ENCODE data around the gene ASS1.

DNA sequence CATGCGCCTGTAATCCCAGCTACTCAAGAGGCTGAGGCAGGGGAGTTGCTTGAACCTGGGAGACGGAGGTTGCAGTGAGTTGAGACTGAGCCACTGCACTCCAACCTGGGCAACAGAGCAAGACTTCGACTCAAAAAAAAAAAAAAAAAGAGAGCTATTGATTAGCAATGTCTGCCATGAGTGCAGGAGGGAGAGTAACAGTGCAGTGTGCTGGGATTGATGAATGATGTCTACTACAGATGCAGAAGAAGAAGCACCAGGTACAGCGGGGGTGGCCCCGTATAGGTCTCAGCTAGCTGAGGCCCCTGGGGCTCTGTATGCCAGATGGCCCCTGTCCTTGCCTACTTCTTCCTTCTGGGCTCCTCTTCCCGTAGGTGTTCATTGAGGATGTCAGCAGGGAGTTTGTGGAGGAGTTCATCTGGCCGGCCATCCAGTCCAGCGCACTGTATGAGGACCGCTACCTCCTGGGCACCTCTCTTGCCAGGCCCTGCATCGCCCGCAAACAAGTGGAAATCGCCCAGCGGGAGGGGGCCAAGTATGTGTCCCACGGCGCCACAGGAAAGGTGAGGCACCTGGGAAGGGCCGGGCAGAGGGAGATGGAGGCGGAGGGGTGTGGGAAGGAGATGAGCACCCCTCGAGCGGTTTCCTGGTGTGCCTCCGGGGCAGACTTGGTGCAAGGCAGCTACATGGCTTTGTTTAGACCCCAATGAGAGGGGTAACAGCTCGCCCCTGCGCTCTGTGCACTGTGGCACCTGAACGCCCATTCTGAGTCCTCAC lies 13.5 kb downstream of the ASS1 start:
- no peak for TF ChIP-seq EZH2 (IDR thresholded peaks at IDR 0.05; ENCODE audit: low read length, missing control alignments)
- TF ChIP-seq, protein P1, sequence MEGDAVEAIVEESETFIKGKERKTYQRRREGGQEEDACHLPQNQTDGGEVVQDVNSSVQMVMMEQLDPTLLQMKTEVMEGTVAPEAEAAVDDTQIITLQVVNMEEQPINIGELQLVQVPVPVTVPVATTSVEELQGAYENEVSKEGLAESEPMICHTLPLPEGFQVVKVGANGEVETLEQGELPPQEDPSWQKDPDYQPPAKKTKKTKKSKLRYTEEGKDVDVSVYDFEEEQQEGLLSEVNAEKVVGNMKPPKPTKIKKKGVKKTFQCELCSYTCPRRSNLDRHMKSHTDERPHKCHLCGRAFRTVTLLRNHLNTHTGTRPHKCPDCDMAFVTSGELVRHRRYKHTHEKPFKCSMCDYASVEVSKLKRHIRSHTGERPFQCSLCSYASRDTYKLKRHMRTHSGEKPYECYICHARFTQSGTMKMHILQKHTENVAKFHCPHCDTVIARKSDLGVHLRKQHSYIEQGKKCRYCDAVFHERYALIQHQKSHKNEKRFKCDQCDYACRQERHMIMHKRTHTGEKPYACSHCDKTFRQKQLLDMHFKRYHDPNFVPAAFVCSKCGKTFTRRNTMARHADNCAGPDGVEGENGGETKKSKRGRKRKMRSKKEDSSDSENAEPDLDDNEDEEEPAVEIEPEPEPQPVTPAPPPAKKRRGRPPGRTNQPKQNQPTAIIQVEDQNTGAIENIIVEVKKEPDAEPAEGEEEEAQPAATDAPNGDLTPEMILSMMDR (conservative IDR thresholded peaks at IDR 0.05 in 1 of 2, IDR thresholded peaks at IDR 0.05 in 1 of 2; ENCODE audit: low read depth in 1 of 2, low read length in 2 of 2), result no peak

All from fibroblast of lung (primary cell).